ENCODE results near the gene CHN2.

The CHN2 gene

GRCh38 chr7:29511851-29512250 is 317.3 kb downstream of the CHN2 start:
- Histone ChIP-seq H3K4me1 (ENCODE audit: low read depth, poor library complexity, severe bottlenecking) (no peaks in the 10 kb centered on the region), H3K9ac (no peak overlapping the region), H3K4me3 (IDR thresholded peaks at IDR 0.05; ENCODE audit: insufficient read depth, low read depth, low read length) (no peak overlapping the region), H2AFZ (ENCODE audit: low read depth) (no peak overlapping the region), H3K36me3 (ENCODE audit: insufficient read depth) (no peaks in the 10 kb centered on the region), H3K27me3 (ENCODE audit: insufficient read depth, low read depth) (no peaks in the 10 kb centered on the region), H4K20me1 (ENCODE audit: insufficient read depth) (no peaks in the 10 kb centered on the region), H3K27ac (no peak overlapping the region), H3K79me2 (ENCODE audit: insufficient read depth, low read depth) (no peaks in the 10 kb centered on the region), H3K4me2 (no peak overlapping the region)
- no peak for TF ChIP-seq CTCF (conservative IDR thresholded peaks at IDR 0.05; ENCODE audit: low read depth, low read length)

- no peak overlapping the region for H3K4me3 ChIP-seq (IDR thresholded peaks at IDR 0.05; ENCODE audit: insufficient read depth, low read depth, low read length)
- no peaks in the 10 kb centered on the region for H3K36me3 ChIP-seq (ENCODE audit: insufficient read depth)
- no peak overlapping the region for H3K4me2 ChIP-seq
- H3K9ac ChIP-seq = no peak overlapping the region
- no peak overlapping the region for H2AFZ ChIP-seq (ENCODE audit: low read depth)
- TF ChIP-seq CTCF (conservative IDR thresholded peaks at IDR 0.05; ENCODE audit: low read depth, low read length) = no peak
- H3K27me3 ChIP-seq (ENCODE audit: insufficient read depth, low read depth) = no peaks in the 10 kb centered on the region
- H3K27ac ChIP-seq = no peak overlapping the region
- H3K79me2 ChIP-seq (ENCODE audit: insufficient read depth, low read depth) = no peaks in the 10 kb centered on the region
- H3K4me1 ChIP-seq (ENCODE audit: low read depth, poor library complexity, severe bottlenecking) = no peaks in the 10 kb centered on the region
- no peaks in the 10 kb centered on the region for H4K20me1 ChIP-seq (ENCODE audit: insufficient read depth)
Measured at GRCh38 chr7:29516491-29516890, 321.9 kb downstream of the CHN2 start.

- no peaks in the 10 kb centered on the region for H3K4me1 ChIP-seq (ENCODE audit: low read depth, poor library complexity, severe bottlenecking)
- H3K4me2 ChIP-seq = no peak overlapping the region
- H2AFZ ChIP-seq (ENCODE audit: low read depth) = no peak overlapping the region
- no peaks in the 10 kb centered on the region for H3K36me3 ChIP-seq (ENCODE audit: insufficient read depth)
- H3K4me3 ChIP-seq (IDR thresholded peaks at IDR 0.05; ENCODE audit: insufficient read depth, low read depth, low read length) = no peak overlapping the region
- H3K27me3 ChIP-seq (ENCODE audit: insufficient read depth, low read depth) = no peaks in the 10 kb centered on the region
- TF ChIP-seq CTCF (conservative IDR thresholded peaks at IDR 0.05; ENCODE audit: low read depth, low read length) = no peak
- no peaks in the 10 kb centered on the region for H4K20me1 ChIP-seq (ENCODE audit: insufficient read depth)
- H3K79me2 ChIP-seq (ENCODE audit: insufficient read depth, low read depth) = no peaks in the 10 kb centered on the region
- H3K27ac ChIP-seq = no peak overlapping the region
- no peak overlapping the region for H3K9ac ChIP-seq
Measured at GRCh38 chr7:29518616-29519015, 324.0 kb downstream of the CHN2 start.

GRCh38 chr7:29523728-29524127 is 329.2 kb downstream of the CHN2 start:
- Histone ChIP-seq H3K4me1 (ENCODE audit: low read depth, poor library complexity, severe bottlenecking) (no peaks in the 10 kb centered on the region), H3K27me3 (ENCODE audit: insufficient read depth, low read depth) (no peaks in the 10 kb centered on the region), H3K9ac (no peak overlapping the region), H3K4me3 (IDR thresholded peaks at IDR 0.05; ENCODE audit: insufficient read depth, low read depth, low read length) (no peak overlapping the region), H3K36me3 (ENCODE audit: insufficient read depth) (no peaks in the 10 kb centered on the region), H4K20me1 (ENCODE audit: insufficient read depth) (no peaks in the 10 kb centered on the region), H3K79me2 (ENCODE audit: insufficient read depth, low read depth) (no peaks in the 10 kb centered on the region), H3K4me2 (no peak overlapping the region), H3K27ac (no peak overlapping the region), H2AFZ (ENCODE audit: low read depth) (no peak overlapping the region)
- TF ChIP-seq CTCF (conservative IDR thresholded peaks at IDR 0.05; ENCODE audit: low read depth, low read length) = no peak

Measured in KMS-11 (cell line).